GM18508 (cell line): Measurements from ENCODE around the gene ZNF217.
"Not testable (repeated sequence)": the region's sequence is repeated elsewhere in the genome, so short reads cannot be mapped to it uniquely, and the experiment has no call there.

Source experiments
- ATAC-seq: cut with Tn5 transposase; IDR thresholded peaks from one replicate; pipeline ENCODE4 v1.9.1; 2021; ENCODE audit warnings: moderate number of reproducible peaks; ENCODE audit not compliant: insufficient read depth, unreplicated experiment

The ZNF217 gene

GRCh38 chr20:53593466-53594007, at the start of gene ZNF217:
Gene ZNF217 (minus strand): TSS chr20:53593839. CDS start chr20:53582826, 11,013 bp downstream.
- not testable (repeated sequence) for ATAC-seq

GRCh38 chr20:53643031-53643832, 49.6 kb upstream of the ZNF217 start:
- peak; percentile 89 for ATAC-seq

- peak; percentile 33 for ATAC-seq
Measured at GRCh38 chr20:53642196-53643030, 48.8 kb upstream of the ZNF217 start.

- ATAC-seq: no peak
Measured at GRCh38 chr20:53639647-53640440, 46.2 kb upstream of the ZNF217 start.

GRCh38 chr20:53639128-53639527, 45.5 kb upstream of the ZNF217 start:
- ATAC-seq: no peak

GRCh38 chr20:53637310-53637709, 43.7 kb upstream of the ZNF217 start:
- ATAC-seq: not testable (repeated sequence)

GRCh38 chr20:53636540-53637097, 43.0 kb upstream of the ZNF217 start:
- ATAC-seq: no peak

- no peak for ATAC-seq
Measured at GRCh38 chr20:53635221-53635620, 41.6 kb upstream of the ZNF217 start.

- no peak for ATAC-seq
Measured at GRCh38 chr20:53631909-53632662, 38.4 kb upstream of the ZNF217 start.

GRCh38 chr20:53629436-53629835, 35.8 kb upstream of the ZNF217 start:
- ATAC-seq: no peak

GRCh38 chr20:53628758-53629157, 35.1 kb upstream of the ZNF217 start:
- not testable (repeated sequence) for ATAC-seq

- no peak for ATAC-seq
Measured at GRCh38 chr20:53628076-53628475, 34.4 kb upstream of the ZNF217 start.

- ATAC-seq: not testable (repeated sequence)
Measured at GRCh38 chr20:53627001-53627400, 33.4 kb upstream of the ZNF217 start.

GRCh38 chr20:53626584-53626983, 32.9 kb upstream of the ZNF217 start:
- no peak for ATAC-seq

- no peak for ATAC-seq
Measured at GRCh38 chr20:53625311-53626129, 31.9 kb upstream of the ZNF217 start.

- not testable (repeated sequence) for ATAC-seq
Measured at GRCh38 chr20:53624927-53625250, 31.2 kb upstream of the ZNF217 start.

- no peak for ATAC-seq
Measured at GRCh38 chr20:53623454-53624211, 30.0 kb upstream of the ZNF217 start.

GRCh38 chr20:53623134-53623453, 29.5 kb upstream of the ZNF217 start:
- ATAC-seq: no peak
